ENCODE data around the gene HOXB3. TPM values are rescaled to one million over a fixed set of nuclear protein-coding genes. Genes with fewer than 3 reads are reported as not detected.

The HOXB3 gene
- total and polyA plus RNA-seq, 2 of the 13 experiments (the other 11 are each of a cell fraction or from before 2014, with no cell fraction given), result not detected

GRCh38 chr17:48595278-48595999 lies 5.4 kb upstream of the HOXB3 start:
- in situ Hi-C loops (cut with HindIII; ENCODE audit: extremely low pct_ligation_motif_present, low pct_unique_long_range_greater_than_20kb) (loop anchor here (5.0 kb wide), 1 partner anchor 443 kb away; no protein-coding TSS in a partner anchor), intact Hi-C loops (cut with micrococcal nuclease; ENCODE audit: unreplicated experiment) (no loop called here)
- no peaks in the 10 kb centered on the region for H3K9me3 ChIP-seq (ENCODE audit: low read length)
- no peaks in the 10 kb centered on the region for H3K36me3 ChIP-seq (replicated peaks in 1 of 2; ENCODE audit: control insufficient read depth in 1 of 2, insufficient read depth in 2 of 2, low read length in 2 of 2)
- H3K4me1 ChIP-seq (ENCODE audit: insufficient read depth, low read length), result 0 out of 2 replicates have a peak, but pooled peaks cover 6% of the 10 kb centered on the region
- POLR2A ChIA-PET, result no interaction called here
- FAIRE-seq, result no peak
- BruUV-seq (replicated peaks), result no TSS peak
- no peak overlapping the region for H3K4me2 ChIP-seq (ENCODE audit: low read depth, low read length)
- no peak overlapping the region for H3K9ac ChIP-seq (ENCODE audit: insufficient read depth, low read depth, low read length)
- H3K4me3 ChIP-seq (replicated peaks in 1 of 3; ENCODE audit: insufficient read depth in 1 of 3, low read depth in 2 of 3, low read length in 3 of 3), result no peak overlapping the region
- no peak overlapping the region for H3K27ac ChIP-seq (ENCODE audit: extremely low read length, insufficient read depth, low read length)
- H3K79me2 ChIP-seq (ENCODE audit: insufficient read depth, low read length), result no peaks in the 10 kb centered on the region
- H3K27me3 ChIP-seq (ENCODE audit: control insufficient read depth in 1 of 2, insufficient read depth in 2 of 2, low read length in 2 of 2), result peaks cover 48 to 91% of the 10 kb centered on the region in 2 experiments
- ATAC-seq, result no peak
- TF ChIP-seq ZBTB44 (CRISPR knock-in tag; IDR thresholded peaks at IDR 0.05) (no peak), RBFOX2 (IDR thresholded peaks at IDR 0.05; ENCODE audit: low read depth, low read length) (no peak), ZNF335 (CRISPR knock-in tag; IDR thresholded peaks at IDR 0.05) (no peak), RAD51 (IDR thresholded peaks at IDR 0.05; ENCODE audit: borderline replicate concordance) (no peak), ZNF768 (CRISPR knock-in tag; IDR thresholded peaks at IDR 0.05) (no peak), HNF4A (CRISPR knock-in tag; IDR thresholded peaks at IDR 0.05) (no peak), DNMT3B (CRISPR knock-in tag; conservative IDR thresholded peaks at IDR 0.05) (no peak), ZNF331 (CRISPR knock-in tag; IDR thresholded peaks at IDR 0.05) (no peak), ZNF552 (CRISPR knock-in tag; IDR thresholded peaks at IDR 0.05; ENCODE audit: borderline replicate concordance) (no peak), ZNF414 (CRISPR knock-in tag; IDR thresholded peaks at IDR 0.05) (no peak), ZNF44 (CRISPR knock-in tag; IDR thresholded peaks at IDR 0.05) (no peak), PHF8 (CRISPR knock-in tag; IDR thresholded peaks at IDR 0.05) (no peak), TRIM22 (IDR thresholded peaks at IDR 0.05) (no peak), ZNF569 (CRISPR knock-in tag; IDR thresholded peaks at IDR 0.05; ENCODE audit: borderline replicate concordance) (no peak), ARHGAP35 (CRISPR knock-in tag; IDR thresholded peaks at IDR 0.05; ENCODE audit: borderline replicate concordance) (no peak), PHB2 (IDR thresholded peaks at IDR 0.05; ENCODE audit: partially characterized antibody) (no peak), TEAD2 (CRISPR knock-in tag; IDR thresholded peaks at IDR 0.05) (no peak), NFIC (IDR thresholded peaks at IDR 0.05; ENCODE audit: low read length) (no peak), MYPOP (CRISPR knock-in tag; IDR thresholded peaks at IDR 0.05) (no peak)
- CTCF ChIA-PET (ENCODE audit: low intra/inter-chr PET ratio, low total read pairs), result no interaction called here
- H4K20me1 ChIP-seq (ENCODE audit: insufficient read depth, low read length), result no peaks in the 10 kb centered on the region; the same call in 1 of the 2 replicates
- WGBS (ENCODE audit: low lambda C conversion rate), result 16% methylated on average over 25 of the region's 25 CpGs
- DNase-seq (ENCODE audit: low spot score), result no peak
- H2AFZ ChIP-seq (ENCODE audit: low read length), result no peak overlapping the region
